Small intestine (tissue), 7 donors: ENCODE measurements around the gene LENG8. TPM values are rescaled to one million over a fixed set of nuclear protein-coding genes. Genes with fewer than 3 reads are reported as not detected.

Experiments used
- DNase-seq, 2 donors: peaks; one replicate each; pipeline versions ENCODE4 v3.0.0 to v3.0.0-alpha.2; 2013
- FAIRE-seq: peaks from 2 replicates; lab custom pipeline; 2012; peaks lifted over from hg19 to GRCh38; lab: Jason Lieb, UNC
- H3K27ac ChIP-seq, 3 donors: one replicate each; pipeline ENCODE4 v1.5.1; 2013; ENCODE audit warnings: low read length in 2 of 3, mild to moderate bottlenecking in 2 of 3, control low read depth in 1 of 3, inconsistent platforms in 1 of 3, low read depth in 1 of 3, moderate library complexity in 1 of 3
- H3K27me3 ChIP-seq, 3 donors: one replicate each; pipeline ENCODE4 v1.6.1; 2013; ENCODE audit warnings: low read length in 3 of 3, inconsistent platforms in 1 of 3; ENCODE audit not compliant: control insufficient read depth in 3 of 3, insufficient read depth in 3 of 3
- H3K36me3 ChIP-seq, 3 donors: one replicate each; pipeline ENCODE4 v1.6.1; 2013; ENCODE audit warnings: low read length in 3 of 3, inconsistent platforms in 1 of 3, low read depth in 1 of 3, mild to moderate bottlenecking in 1 of 3, moderate library complexity in 1 of 3; ENCODE audit not compliant: control insufficient read depth in 3 of 3, insufficient read depth in 2 of 3
- H3K4me1 ChIP-seq, 3 donors: one replicate each; pipeline ENCODE4 v1.6.1; 2013; ENCODE audit warnings: low read length in 2 of 3, inconsistent platforms in 1 of 3, low read depth in 1 of 3, mild to moderate bottlenecking in 1 of 3, moderate library complexity in 1 of 3; ENCODE audit not compliant: control insufficient read depth in 3 of 3, insufficient read depth in 2 of 3
- H3K4me3 ChIP-seq, 3 donors: one replicate each; pipeline ENCODE4 v1.5.1; 2013; ENCODE audit warnings: low read length in 3 of 3, control low read depth in 1 of 3, inconsistent platforms in 1 of 3, low read depth in 1 of 3, mild to moderate bottlenecking in 1 of 3, moderate library complexity in 1 of 3
- H3K9me3 ChIP-seq, 2 donors: one replicate each; pipeline ENCODE4 v1.6.1; 2013; ENCODE audit warnings: low read depth in 1 of 2, low read length in 1 of 2; ENCODE audit not compliant: control insufficient read depth in 2 of 2, insufficient read depth in 1 of 2
- WGBS, 3 donors: extraction: QIAGEN DNeasy Blood & Tissue Kit; methylation state at CpG; one replicate each; pipeline ENCODE4 v1.1.7; 2013; 5-methylcytosine and 5-hydroxymethylcytosine counted together
- polyA plus RNA-seq, 4 donors: library from polyadenylated mRNA; stranded (reverse) in 3 of 4; unstranded in 1 of 4; fragments of 200-250 nt in 3 of 4; fragments of 120-200 nt in 1 of 4; gene quantifications; one replicate each; pipeline versions ENCODE4 v1.2.1 to v1.2.3, GENCODE V29; 2013
- donor health status: healthy with polysubstance abuse.
- donor health status: control.
- donor health status: control.
- donor health status: Bipolar disorder and iron deficiency.
- donor health status: healthy.

Gene LENG8
- polyA plus RNA-seq, 4 donors: 51.6 to 214 (median 87.2) TPM

- DNase-seq (no peak), FAIRE-seq (no peak)
- 42 to 67% (median 49%) methylated on average over 16 to 17 of the region's 17 CpGs for WGBS, 3 donors
- Histone ChIP-seq H3K9me3 (no peaks in the 10 kb centered on the region), H3K4me1 (peaks cover 0 to 8% (median 0%) of the 10 kb centered on the region in 3 donors), H3K36me3 (peaks cover 0 to 2% (median 0%) of the 10 kb centered on the region in 3 donors), H3K27ac (no peak overlapping the region), H3K4me3 (no peak overlapping the region), H3K27me3 (peaks cover 0 to 12% (median 10%) of the 10 kb centered on the region in 3 donors)
These were observed 22.6 kb upstream of the LENG8 start for GRCh38 chr19:54426291-54426931.

GRCh38 chr19:54427586-54427985 is 21.4 kb upstream of the LENG8 start:
- WGBS, 3 donors: 80 to 86% (median 82%) methylated on average over 11 of the region's 11 CpGs
- Histone ChIP-seq H3K27ac (no peak overlapping the region), H3K27me3 (peaks cover 0 to 12% (median 10%) of the 10 kb centered on the region in 3 donors), H3K4me1 (peaks cover 0 to 8% (median 0%) of the 10 kb centered on the region in 3 donors), H3K9me3 (no peaks in the 10 kb centered on the region), H3K4me3 (no peak overlapping the region), H3K36me3 (peaks cover 0 to 4% (median 0%) of the 10 kb centered on the region in 3 donors)
- FAIRE-seq (no peak), DNase-seq (no peak)

GRCh38 chr19:54428323-54429175 is 20.4 kb upstream of the LENG8 start:
- H3K4me3 ChIP-seq: no peak overlapping the region
- no peak for DNase-seq
- H3K27ac ChIP-seq: no peak overlapping the region
- H3K4me1 ChIP-seq: peaks cover 0 to 8% (median 0%) of the 10 kb centered on the region in 3 donors
- no peak for FAIRE-seq
- H3K27me3 ChIP-seq: peaks cover 0 to 12% (median 10%) of the 10 kb centered on the region in 3 donors
- peaks cover 0 to 3% (median 0%) of the 10 kb centered on the region in 3 donors for H3K36me3 ChIP-seq
- H3K9me3 ChIP-seq: no peaks in the 10 kb centered on the region
- WGBS, 3 donors: 72 to 74% (median 73%) methylated on average over 11 of the region's 11 CpGs

GRCh38 chr19:54429176-54429495 is 19.9 kb upstream of the LENG8 start:
- DNase-seq (no peak), FAIRE-seq (no peak)
- H3K27me3 ChIP-seq: peaks cover 0 to 12% (median 10%) of the 10 kb centered on the region in 3 donors

GRCh38 chr19:54429545-54430227 is 19.3 kb upstream of the LENG8 start:
- no peak for DNase-seq
- FAIRE-seq: no peak
- H3K36me3 ChIP-seq: peaks cover 0 to 2% (median 0%) of the 10 kb centered on the region in 3 donors
- peaks cover 0 to 8% (median 0%) of the 10 kb centered on the region in 3 donors for H3K4me1 ChIP-seq
- H3K4me3 ChIP-seq: no peak overlapping the region
- 23 to 53% (median 35%) methylated on average over 10 to 13 of the region's 13 CpGs for WGBS, 3 donors
- H3K9me3 ChIP-seq: no peaks in the 10 kb centered on the region
- no peak overlapping the region for H3K27ac ChIP-seq
- H3K27me3 ChIP-seq: peaks cover 0 to 12% (median 5%) of the 10 kb centered on the region in 3 donors

More at GRCh38 chr19:54429176-54429495, 19.9 kb upstream of the LENG8 start:
- Histone ChIP-seq H3K9me3 (no peaks in the 10 kb centered on the region), H3K36me3 (peaks cover 0 to 2% (median 0%) of the 10 kb centered on the region in 3 donors), H3K4me1 (peaks cover 0 to 8% (median 0%) of the 10 kb centered on the region in 3 donors), H3K4me3 (no peak overlapping the region), H3K27ac (no peak overlapping the region)
- WGBS, 3 donors: 51 to 56% (median 56%) methylated on average over 8 of the region's 8 CpGs

GRCh38 chr19:54430306-54431254 is 18.4 kb upstream of the LENG8 start:
- FAIRE-seq (no peak), DNase-seq (peak; percentile 24 to 63)
- peak overlapping the region in 2 of 3 donors; percentile 6 to 13 for H3K4me3 ChIP-seq
- 6% methylated on average over 27 to 43 of the region's 43 CpGs for WGBS, 3 donors
- peaks cover 0 to 12% (median 3%) of the 10 kb centered on the region in 3 donors for H3K27me3 ChIP-seq
- peaks cover 0 to 2% (median 0%) of the 10 kb centered on the region in 3 donors for H3K36me3 ChIP-seq
- H3K4me1 ChIP-seq: peaks cover 0 to 8% (median 0%) of the 10 kb centered on the region in 3 donors
- no peaks in the 10 kb centered on the region for H3K9me3 ChIP-seq
- no peak overlapping the region for H3K27ac ChIP-seq

- Histone ChIP-seq H3K4me3 (no peak overlapping the region), H3K27ac (no peak overlapping the region), H3K27me3 (peaks cover 0 to 12% (median 3%) of the 10 kb centered on the region in 3 donors), H3K4me1 (peaks cover 0 to 8% (median 0%) of the 10 kb centered on the region in 3 donors), H3K9me3 (no peaks in the 10 kb centered on the region), H3K36me3 (peaks cover 0 to 5% (median 0%) of the 10 kb centered on the region in 3 donors)
- DNase-seq (no peak), FAIRE-seq (no peak)
- WGBS, 3 donors: 10 to 33% (median 18%) methylated on average over 11 of the region's 11 CpGs
These were observed 17.7 kb upstream of the LENG8 start for GRCh38 chr19:54431255-54431838.
